Chondrocyte (in vitro differentiated cells): ENCODE results near the gene RNF183. TPM values are rescaled to one million over a fixed set of nuclear protein-coding genes. Genes with fewer than 3 reads are reported as not detected.
"Not testable (repeated sequence)": the region's sequence is repeated elsewhere in the genome, so short reads cannot be mapped to it uniquely, and the experiment has no call there.

ENCODE experiments used
- DNase-seq: peaks from one replicate; pipeline ENCODE4 v3.0.0; 2021; ENCODE audit warnings: mixed read lengths, low spot score
- H3K27ac Mint-ChIP-seq: one replicate; pipeline ENCODE4 v1.8.0; 2021; ENCODE audit warnings: mild to moderate bottlenecking, moderate library complexity, mixed read lengths; ENCODE audit not compliant: unreplicated experiment
- H3K27me3 Mint-ChIP-seq: 2 replicates; pipeline ENCODE4 v1.8.0; 2021; ENCODE audit warnings: low read depth, mixed read lengths
- H3K36me3 Mint-ChIP-seq: 2 replicates; pipeline ENCODE4 v1.8.0; 2021; ENCODE audit warnings: low read depth, mixed read lengths
- H3K4me1 Mint-ChIP-seq: 2 replicates; pipeline ENCODE4 v1.8.0; 2021; ENCODE audit warnings: low read depth, mild to moderate bottlenecking, mixed read lengths
- H3K4me3 Mint-ChIP-seq: one replicate; pipeline ENCODE4 v1.8.0; 2021; ENCODE audit warnings: mild to moderate bottlenecking, moderate library complexity, mixed read lengths; ENCODE audit not compliant: unreplicated experiment
- H3K9me3 Mint-ChIP-seq: 2 replicates; pipeline ENCODE4 v1.8.0; 2021; ENCODE audit warnings: low read depth, mixed read lengths
- total RNA-seq: library from RNA; stranded (reverse); gene quantifications from 3 replicates; pipeline ENCODE4 v1.2.1, GENCODE V29; 2021
- TF ChIP-seq, protein P1 (sequence below): fragments of 200-600 bp; sonication (generic); IDR thresholded peaks from 2 replicates; pipeline ENCODE4 v1.5.0; 2021; ENCODE audit warnings: antibody characterized with exemption, mild to moderate bottlenecking, moderate library complexity

RNF183 gene
- total RNA-seq, 1 donor from 2014 or later: not detected

DNA sequence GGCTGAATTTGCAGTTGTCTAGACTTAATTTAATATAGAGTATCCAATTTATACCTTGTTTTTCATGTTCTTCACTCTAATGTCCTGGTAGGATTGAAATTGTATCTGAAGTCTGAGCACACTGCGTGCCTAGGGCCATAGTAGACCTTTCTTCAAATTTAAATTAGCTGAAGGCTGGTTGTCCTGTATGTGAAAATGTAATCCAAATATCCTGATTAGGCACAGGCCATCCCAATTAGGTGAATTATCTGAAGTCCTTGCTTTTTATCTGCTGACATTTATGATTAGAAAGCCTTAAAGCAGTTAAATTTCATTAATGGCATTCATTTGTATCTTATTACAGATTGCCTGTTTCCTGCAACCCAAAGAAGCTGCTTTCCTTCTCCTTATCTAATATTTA, 48.2 kb downstream of the RNF183 start:
- no peak overlapping the region for H3K4me3 Mint-ChIP-seq
- TF ChIP-seq, protein P1, sequence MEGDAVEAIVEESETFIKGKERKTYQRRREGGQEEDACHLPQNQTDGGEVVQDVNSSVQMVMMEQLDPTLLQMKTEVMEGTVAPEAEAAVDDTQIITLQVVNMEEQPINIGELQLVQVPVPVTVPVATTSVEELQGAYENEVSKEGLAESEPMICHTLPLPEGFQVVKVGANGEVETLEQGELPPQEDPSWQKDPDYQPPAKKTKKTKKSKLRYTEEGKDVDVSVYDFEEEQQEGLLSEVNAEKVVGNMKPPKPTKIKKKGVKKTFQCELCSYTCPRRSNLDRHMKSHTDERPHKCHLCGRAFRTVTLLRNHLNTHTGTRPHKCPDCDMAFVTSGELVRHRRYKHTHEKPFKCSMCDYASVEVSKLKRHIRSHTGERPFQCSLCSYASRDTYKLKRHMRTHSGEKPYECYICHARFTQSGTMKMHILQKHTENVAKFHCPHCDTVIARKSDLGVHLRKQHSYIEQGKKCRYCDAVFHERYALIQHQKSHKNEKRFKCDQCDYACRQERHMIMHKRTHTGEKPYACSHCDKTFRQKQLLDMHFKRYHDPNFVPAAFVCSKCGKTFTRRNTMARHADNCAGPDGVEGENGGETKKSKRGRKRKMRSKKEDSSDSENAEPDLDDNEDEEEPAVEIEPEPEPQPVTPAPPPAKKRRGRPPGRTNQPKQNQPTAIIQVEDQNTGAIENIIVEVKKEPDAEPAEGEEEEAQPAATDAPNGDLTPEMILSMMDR: no peak

DNA sequence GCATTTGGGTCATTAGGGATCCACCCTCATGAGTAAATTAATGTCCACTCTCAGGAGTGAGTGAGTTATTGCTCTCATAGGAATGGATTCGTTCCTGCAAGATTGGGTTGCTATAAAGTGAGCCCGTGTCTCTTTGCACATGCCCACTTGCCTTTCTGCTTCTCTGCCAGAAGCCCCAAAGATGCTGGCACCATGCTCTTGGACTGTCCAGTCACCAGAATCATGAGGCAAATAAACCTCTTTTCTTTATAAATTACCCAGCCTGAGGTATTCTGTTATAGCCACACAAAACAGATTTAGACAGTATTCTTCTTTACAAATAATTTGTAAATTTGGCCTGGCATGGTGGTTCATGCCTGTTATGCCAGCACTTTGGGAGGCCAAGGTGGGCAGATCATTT, 52.4 kb downstream of the RNF183 start:
- Mint-ChIP-seq H3K36me3 (peaks cover 5% of the 10 kb centered on the region), H3K4me1 (no peaks in the 10 kb centered on the region), H3K27me3 (no peaks in the 10 kb centered on the region), H3K4me3 (no peak overlapping the region), H3K27ac (no peak overlapping the region), H3K9me3 (peaks cover 2% of the 10 kb centered on the region)
- TF ChIP-seq, protein P1: no peak
- DNase-seq: no peak

More for the DNA sequence above, 48.2 kb downstream of the RNF183 start:
- DNase-seq: no peak
- no peaks in the 10 kb centered on the region for H3K27me3 Mint-ChIP-seq
- peaks cover 2% of the 10 kb centered on the region for H3K9me3 Mint-ChIP-seq
- no peaks in the 10 kb centered on the region for H3K4me1 Mint-ChIP-seq
- no peak overlapping the region for H3K27ac Mint-ChIP-seq
- peaks cover 14% of the 10 kb centered on the region for H3K36me3 Mint-ChIP-seq

DNA sequence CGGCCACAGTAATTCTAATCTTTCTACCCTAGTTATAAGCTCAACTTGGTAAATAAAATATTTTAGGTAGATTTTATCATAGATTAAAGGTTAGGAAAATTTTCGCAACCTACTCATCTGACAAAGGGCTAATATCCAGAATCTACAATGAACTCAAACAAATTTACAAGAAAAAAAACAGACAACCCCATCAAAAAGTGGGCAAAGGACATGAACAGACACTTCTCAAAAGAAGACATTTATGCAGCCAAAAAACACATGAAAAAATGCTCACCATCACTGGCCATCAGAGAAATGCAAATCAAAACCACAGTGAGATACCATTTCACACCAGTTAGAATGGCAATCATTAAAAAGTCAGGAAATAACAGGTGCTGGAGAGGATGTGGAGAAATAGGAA, 53.5 kb downstream of the RNF183 start:
- not testable (repeated sequence) for H3K27ac Mint-ChIP-seq, H3K9me3 Mint-ChIP-seq, H3K4me3 Mint-ChIP-seq, H3K27me3 Mint-ChIP-seq, H3K4me1 Mint-ChIP-seq, H3K36me3 Mint-ChIP-seq, DNase-seq

DNA sequence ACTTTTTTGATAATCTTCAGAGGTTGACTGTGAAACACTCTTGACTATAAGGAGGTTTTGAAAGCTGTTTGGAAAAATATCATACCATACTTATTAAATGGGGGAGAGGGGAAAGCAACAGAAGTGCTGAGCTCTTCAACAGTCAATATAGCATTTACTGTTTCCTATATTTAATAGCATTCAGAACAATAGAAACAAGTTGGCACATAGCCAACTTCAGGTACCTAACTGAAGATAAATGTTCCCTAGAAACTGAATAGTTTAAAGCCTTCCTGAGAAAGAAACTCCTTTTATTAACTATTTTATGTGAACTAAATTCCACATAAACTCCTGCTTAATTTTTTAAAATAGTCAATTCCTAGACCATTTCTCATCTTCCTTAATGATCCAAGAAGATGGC, 55.5 kb downstream of the RNF183 start:
- no peaks in the 10 kb centered on the region for H3K27me3 Mint-ChIP-seq
- H3K27ac Mint-ChIP-seq: no peak overlapping the region
- H3K36me3 Mint-ChIP-seq: peaks cover 5% of the 10 kb centered on the region
- DNase-seq: no peak
- TF ChIP-seq, protein P1: no peak
- H3K4me1 Mint-ChIP-seq: no peaks in the 10 kb centered on the region
- no peak overlapping the region for H3K4me3 Mint-ChIP-seq
- H3K9me3 Mint-ChIP-seq: peaks cover 2% of the 10 kb centered on the region

Other genes with a start within 250 kb of the RNF183 start
- gene ZFP37, start 246.7 kb downstream of the RNF183 start, total RNA-seq: 3.3 to 4.3 TPM (median 3.6 TPM) in 3 replicates
- gene SLC31A2, start 152.4 kb downstream of the RNF183 start, total RNA-seq: 4.2 to 6.1 TPM (median 5.8 TPM) in 3 replicates
- 26.0 to 33.6 TPM (median 27.6 TPM) in 3 replicates for gene FKBP15, start 82.1 kb downstream of the RNF183 start, total RNA-seq
- gene SLC31A1, start 81.8 kb downstream of the RNF183 start, total RNA-seq: 30.9 to 39.6 TPM (median 38.6 TPM) in 3 replicates
- 18.8 to 25.4 TPM (median 20.1 TPM) in 3 replicates for gene CDC26, start 27.8 kb downstream of the RNF183 start, total RNA-seq
- gene PRPF4, start 27.7 kb downstream of the RNF183 start, total RNA-seq: 18.2 to 23.7 TPM (median 20.8 TPM) in 3 replicates
- 1.7 to 2.4 TPM (median 1.8 TPM) in 3 replicates for gene WDR31, start 36.9 kb upstream of the RNF183 start, total RNA-seq
- gene BSPRY, start 46.2 kb upstream of the RNF183 start, total RNA-seq: not detected in 3 replicates
- gene HDHD3, start 73.6 kb upstream of the RNF183 start, total RNA-seq: 9.1 to 10.7 TPM (median 10.2 TPM) in 3 replicates
- gene ALAD, start 97.9 kb upstream of the RNF183 start, total RNA-seq: 21.8 to 33.0 TPM (median 22.6 TPM) in 3 replicates
- 28.4 to 41.7 TPM (median 29.5 TPM) in 3 replicates for gene POLE3, start 107.3 kb upstream of the RNF183 start, total RNA-seq
- 0.19 to 0.37 TPM in 2 of 3 replicates, not detected in the other for gene C9orf43, start 107.4 kb upstream of the RNF183 start, total RNA-seq
- 33.8 to 58.2 TPM (median 55.2 TPM) in 3 replicates for gene RGS3, start 160.4 kb upstream of the RNF183 start, total RNA-seq